ENCODE results near the gene WNK2. TPM values are rescaled to one million over a fixed set of nuclear protein-coding genes. Genes with fewer than 3 reads are reported as not detected.

Gene WNK2
- total RNA-seq, 1 experiment from 2014 or later: 0.07 TPM

DNA sequence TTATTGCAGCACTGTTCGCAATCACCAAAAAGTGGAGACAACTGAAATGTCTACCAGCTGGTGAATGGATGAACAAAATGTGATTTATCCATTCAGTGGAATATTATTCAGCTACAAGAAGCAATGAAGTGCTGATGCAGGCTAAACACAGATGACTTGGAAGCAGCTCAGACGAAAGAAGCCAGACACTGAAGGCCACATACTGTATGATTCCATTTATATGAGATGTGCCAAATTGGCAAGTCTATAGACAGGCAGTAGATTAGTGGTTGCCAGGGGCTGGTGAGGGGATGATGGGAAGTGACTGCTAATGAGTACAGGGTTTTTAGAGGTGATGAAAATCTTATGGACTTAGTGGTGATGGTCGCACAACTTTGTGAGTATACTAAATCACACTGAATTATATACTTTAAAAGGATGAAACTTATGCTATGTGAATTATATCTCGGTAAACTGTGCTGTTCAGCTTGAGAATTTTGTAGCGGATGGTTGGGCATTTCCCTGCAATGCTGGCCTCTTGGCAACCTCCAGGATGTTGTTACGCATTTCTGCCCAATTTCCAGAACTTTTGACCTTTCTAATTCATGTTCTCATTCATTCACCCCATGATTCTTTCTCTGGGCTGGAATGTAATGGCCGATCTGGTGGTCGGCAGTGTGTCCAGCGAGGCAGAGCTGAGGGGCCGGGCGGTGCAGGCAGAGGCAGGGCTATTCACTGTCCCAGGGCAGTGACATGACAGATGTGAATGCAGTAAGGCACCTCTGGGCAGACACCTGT lies 22.0 kb upstream of the WNK2 start:
- ChIA-PET POLR2A (interaction anchor here (0.6 kb wide), 1 partner anchor 128 kb away, joined by 3 read pairs; no protein-coding TSS in a partner anchor), CTCF (interaction anchor here (0.6 to 3.8 kb wide), 9 partner anchors 8 to 438 kb away, joined by 3 to 19 read pairs (median 3); no protein-coding TSS in a partner anchor)
- TF ChIP-seq CTCF (IDR thresholded peaks at IDR 0.05; ENCODE audit: unreplicated experiment): no peak
- Mint-ChIP-seq H3K9me3 (ENCODE audit: unreplicated experiment) (no peaks in the 10 kb centered on the region), H3K27me3 (ENCODE audit: insufficient read depth, unreplicated experiment) (no peaks in the 10 kb centered on the region), H3K4me1 (ENCODE audit: insufficient read depth, unreplicated experiment) (no peaks in the 10 kb centered on the region), H3K4me3 (ENCODE audit: unreplicated experiment) (no peak overlapping the region), H3K36me3 (ENCODE audit: insufficient read depth, unreplicated experiment) (no peaks in the 10 kb centered on the region), H3K27ac (ENCODE audit: low read depth, unreplicated experiment) (no peak overlapping the region)
- DNase-seq (ENCODE audit: unreplicated experiment): no peak
- intact Hi-C loops (cut with micrococcal nuclease): no loop called here
- no TSS peak for BruUV-seq (replicated peaks)

- H3K9me3 Mint-ChIP-seq (ENCODE audit: unreplicated experiment): no peaks in the 10 kb centered on the region
- no peaks in the 10 kb centered on the region for H3K36me3 Mint-ChIP-seq (ENCODE audit: insufficient read depth, unreplicated experiment)
- no TSS peak for BruUV-seq (replicated peaks)
- TF ChIP-seq CTCF (IDR thresholded peaks at IDR 0.05; ENCODE audit: unreplicated experiment): no peak
- H3K27ac Mint-ChIP-seq (ENCODE audit: low read depth, unreplicated experiment): no peak overlapping the region
- DNase-seq (ENCODE audit: unreplicated experiment): no peak
- H3K27me3 Mint-ChIP-seq (ENCODE audit: insufficient read depth, unreplicated experiment): no peaks in the 10 kb centered on the region
- no peak overlapping the region for H3K4me3 Mint-ChIP-seq (ENCODE audit: unreplicated experiment)
- H3K4me1 Mint-ChIP-seq (ENCODE audit: insufficient read depth, unreplicated experiment): no peaks in the 10 kb centered on the region
- intact Hi-C loops (cut with micrococcal nuclease): no loop called here
- ChIA-PET POLR2A (no interaction called here), CTCF (interaction anchor here (0.6 to 1.2 kb wide), 5 partner anchors 62 to 442 kb away, joined by 3 to 8 read pairs (median 4); no protein-coding TSS in a partner anchor)
These were observed 19.9 kb upstream of the WNK2 start for GRCh38 chr9:93164085-93164484.

GRCh38 chr9:93166699-93167098 lies 17.2 kb upstream of the WNK2 start:
- no peak for DNase-seq (ENCODE audit: unreplicated experiment)
- intact Hi-C loops (cut with micrococcal nuclease): no loop called here
- H3K4me3 Mint-ChIP-seq (ENCODE audit: unreplicated experiment): no peak overlapping the region
- no TSS peak for BruUV-seq (replicated peaks)
- no peak for TF ChIP-seq CTCF (IDR thresholded peaks at IDR 0.05; ENCODE audit: unreplicated experiment)
- ChIA-PET CTCF (interaction anchor here (0.8 kb wide), 1 partner anchor 136 kb away, joined by 3 read pairs; no protein-coding TSS in a partner anchor), POLR2A (no interaction called here)
- H3K9me3 Mint-ChIP-seq (ENCODE audit: unreplicated experiment): no peaks in the 10 kb centered on the region
- H3K27me3 Mint-ChIP-seq (ENCODE audit: insufficient read depth, unreplicated experiment): no peaks in the 10 kb centered on the region
- no peaks in the 10 kb centered on the region for H3K36me3 Mint-ChIP-seq (ENCODE audit: insufficient read depth, unreplicated experiment)
- H3K27ac Mint-ChIP-seq (ENCODE audit: low read depth, unreplicated experiment): no peak overlapping the region
- no peaks in the 10 kb centered on the region for H3K4me1 Mint-ChIP-seq (ENCODE audit: insufficient read depth, unreplicated experiment)

GRCh38 chr9:93167185-93167584 lies 16.8 kb upstream of the WNK2 start:
- no peak for DNase-seq (ENCODE audit: unreplicated experiment)
- H3K27ac Mint-ChIP-seq (ENCODE audit: low read depth, unreplicated experiment): no peak overlapping the region
- intact Hi-C loops (cut with micrococcal nuclease): no loop called here
- H3K4me1 Mint-ChIP-seq (ENCODE audit: insufficient read depth, unreplicated experiment): no peaks in the 10 kb centered on the region
- no peak overlapping the region for H3K4me3 Mint-ChIP-seq (ENCODE audit: unreplicated experiment)
- ChIA-PET POLR2A (no interaction called here), CTCF (interaction anchor here (1.3 kb wide), 1 partner anchor 138 kb away, joined by 3 read pairs; no protein-coding TSS in a partner anchor)
- H3K27me3 Mint-ChIP-seq (ENCODE audit: insufficient read depth, unreplicated experiment): no peaks in the 10 kb centered on the region
- H3K36me3 Mint-ChIP-seq (ENCODE audit: insufficient read depth, unreplicated experiment): no peaks in the 10 kb centered on the region
- H3K9me3 Mint-ChIP-seq (ENCODE audit: unreplicated experiment): no peaks in the 10 kb centered on the region
- no peak for TF ChIP-seq CTCF (IDR thresholded peaks at IDR 0.05; ENCODE audit: unreplicated experiment)
- BruUV-seq (replicated peaks): no TSS peak

All from MCF 10A (cell line).